ENCODE results near the gene TMC2. TPM values are rescaled to one million over a fixed set of nuclear protein-coding genes. Genes with fewer than 3 reads are reported as not detected.

The TMC2 gene
- total and polyA plus RNA-seq, 2 of the 8 experiments (the other 6 are each of a cell fraction or from before 2014, with no cell fraction given), result not detected

- Histone ChIP-seq H3K4ac (replicated peaks; ENCODE audit: insufficient read length, low read depth, low read length) (no peak overlapping the region), H3K79me2 (ENCODE audit: control insufficient read depth in 1 of 2, insufficient read depth in 2 of 2, low read length in 2 of 2) (no peaks in the 10 kb centered on the region), H3K56ac (replicated peaks; ENCODE audit: insufficient read length, low read depth, low read length) (no peak overlapping the region), H3K23me2 (ENCODE audit: low read depth, low read length) (peaks cover 7% of the 10 kb centered on the region; the same call in 1 of the 2 replicates), H3K36me3 (ENCODE audit: control insufficient read depth in 2 of 4, insufficient read depth in 4 of 4, low read length in 3 of 4) (no peaks in the 10 kb centered on the region), H2BK5ac (ENCODE audit: low read depth, low read length) (no peak overlapping the region), H2BK15ac (ENCODE audit: low read length) (no peak overlapping the region), H2BK12ac (ENCODE audit: low read depth, low read length) (no peak overlapping the region), H3K4me1 (replicated peaks in 1 of 4; ENCODE audit: control insufficient read depth in 3 of 4, insufficient read depth in 4 of 4, low read length in 3 of 4) (peaks cover 0 to 3% (median 1%) of the 10 kb centered on the region in 4 experiments; a peak in 3 of 7 replicates), H3K79me1 (ENCODE audit: low read depth, low read length) (no peaks in the 10 kb centered on the region), H4K20me1 (replicated peaks in 1 of 2; ENCODE audit: control insufficient read depth in 1 of 2, insufficient read depth in 2 of 2, low read length in 2 of 2) (no peaks in the 10 kb centered on the region), H2BK20ac (ENCODE audit: low read length) (no peak overlapping the region), H2AFZ (ENCODE audit: low read length) (no peak overlapping the region), H3K4me2 (ENCODE audit: insufficient read depth in 1 of 2, low read depth in 2 of 2, low read length in 2 of 2) (no peak overlapping the region), H2BK120ac (replicated peaks; ENCODE audit: low read depth, low read length) (no peak overlapping the region), H2AK5ac (ENCODE audit: low read depth, low read length) (no peak overlapping the region), H3K9ac (replicated peaks in 1 of 4; ENCODE audit: extremely low read depth in 1 of 4, low read depth in 3 of 4, low read length in 3 of 4) (no peak overlapping the region), H4K91ac (replicated peaks; ENCODE audit: insufficient read length, low read length) (no peak overlapping the region), H3K18ac (ENCODE audit: extremely low read depth, low read length) (no peak overlapping the region), H4K8ac (ENCODE audit: extremely low read depth, insufficient read depth, low read length) (no peak overlapping the region), H3K4me3 (ENCODE audit: extremely low read depth in 1 of 4, insufficient read depth in 2 of 4, low read depth in 3 of 4, low read length in 4 of 4) (no peak overlapping the region), H3K23ac (ENCODE audit: insufficient read length) (no peak overlapping the region), H3K27ac (ENCODE audit: low read depth, low read length) (no peak overlapping the region), H3K14ac (ENCODE audit: insufficient read length) (no peak overlapping the region), H3K27me3 (replicated peaks in 1 of 4; ENCODE audit: control insufficient read depth in 3 of 4, extremely low read depth in 1 of 4, insufficient read depth in 3 of 4, low read length in 3 of 4) (peaks cover 19 to 22% (median 22%) of the 10 kb centered on the region in 4 experiments), H4K5ac (ENCODE audit: insufficient read length, low read depth, low read length) (no peak overlapping the region), H3K9me3 (ENCODE audit: insufficient read depth in 2 of 2, low read depth in 1 of 2, low read length in 1 of 2) (no peaks in the 10 kb centered on the region)
- CTCF ChIA-PET (ENCODE audit: partially characterized antibody), result interaction anchor here (1.0 to 1.6 kb wide), 4 partner anchors 17 to 188 kb away, joined by 3 to 4 read pairs (median 3); no protein-coding TSS in a partner anchor
- POLR2A ChIA-PET (ENCODE audit: partially characterized antibody), result no interaction called here
- FAIRE-seq (no peak), DNase-seq (ENCODE audit: low read depth in 1 of 2, low spot score in 2 of 2) (no peak)
- 83% methylated on average over 8 of the region's 8 CpGs; no CpG with 5 or more reads in 1 of the 2 experiments for WGBS, 2 experiments (ENCODE audit: extremely low coverage in 1 of 2, insufficient coverage in 1 of 2, insufficient read length in 1 of 2, insufficient replicate concordance in 2 of 2, low coverage in 1 of 2, low lambda C conversion rate in 2 of 2, missing lambda C conversion rate in 1 of 2)
- TF ChIP-seq SIN3A (conservative IDR thresholded peaks at IDR 0.05 in 1 of 2, IDR thresholded peaks at IDR 0.05 in 1 of 2; ENCODE audit: low read depth in 1 of 2, low read length in 2 of 2), result no peak
- no peak for TF ChIP-seq KDM4A (IDR thresholded peaks at IDR 0.05; ENCODE audit: low read depth, low read length, severe bottlenecking)
- no peak for TF ChIP-seq TAF7 (optimal IDR thresholded peaks at IDR 0.05; ENCODE audit: borderline replicate concordance, low read depth, low read length)
- TF ChIP-seq POU5F1 (IDR thresholded peaks at IDR 0.05; ENCODE audit: low read depth, low read length), result no peak
- no peak for TF ChIP-seq BCL11A (IDR thresholded peaks at IDR 0.05; ENCODE audit: low read depth in 2 of 2, low read length in 2 of 2)
- TF ChIP-seq RBBP5 (IDR thresholded peaks at IDR 0.05; ENCODE audit: borderline replicate concordance, low read depth, low read length), result no peak
- TF ChIP-seq ZNF274 (IDR thresholded peaks at IDR 0.05; ENCODE audit: borderline replicate concordance, extremely low read depth, low read length), result no peak
- no peak for TF ChIP-seq SP1 (IDR thresholded peaks at IDR 0.05; ENCODE audit: low read depth, low read length)
- no peak for TF ChIP-seq SIX5 (IDR thresholded peaks at IDR 0.05; ENCODE audit: low read depth, low read length)
- TF ChIP-seq POLR2AphosphoS5 (IDR thresholded peaks at IDR 0.05; ENCODE audit: low read depth, low read length), result no peak
- TF ChIP-seq CTCF (IDR thresholded peaks at IDR 0.05; ENCODE audit: control extremely low read depth in 1 of 3, insufficient read depth in 1 of 3, low read depth in 1 of 3, low read length in 3 of 3), result no peak
Observed at GRCh38 chr20:2563116-2563515, 26.7 kb downstream of the TMC2 start.

Data from H1 (cell line).